ENCODE results near the gene NELFCD.

Gene NELFCD

DNA sequence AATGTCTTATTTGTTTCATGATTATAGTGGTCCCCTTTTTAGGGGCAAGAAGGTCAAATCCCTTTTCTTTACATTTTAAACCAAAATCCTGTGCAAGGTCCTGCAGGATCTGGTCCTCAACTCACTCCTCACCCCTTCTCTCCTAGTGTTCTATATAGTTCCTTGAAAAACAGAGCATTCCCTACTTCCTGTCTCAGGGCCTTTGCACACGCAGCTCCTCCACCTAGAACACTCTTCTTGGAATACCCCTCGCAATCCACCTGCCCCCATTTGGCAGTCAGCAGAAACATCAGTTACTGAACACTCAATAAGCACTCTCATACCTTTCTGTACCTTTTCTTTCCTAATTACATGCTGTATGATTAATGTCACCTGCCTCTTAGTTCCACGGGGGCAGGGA is 54.3 kb downstream of the NELFCD start:
- no peak for TF ChIP-seq ZBTB7A (IDR thresholded peaks at IDR 0.05; ENCODE audit: low read depth)
- TF ChIP-seq RAD21 (IDR thresholded peaks at IDR 0.05; ENCODE audit: low read depth): no peak
- TF ChIP-seq EP300 (IDR thresholded peaks at IDR 0.05; ENCODE audit: borderline replicate concordance): no peak
- TF ChIP-seq CEBPB (IDR thresholded peaks at IDR 0.05): no peak
- no peak for TF ChIP-seq CREB1 (IDR thresholded peaks at IDR 0.05; ENCODE audit: low read depth)
- TF ChIP-seq TAF1 (IDR thresholded peaks at IDR 0.05; ENCODE audit: low read depth): no peak
- TF ChIP-seq, protein P1, sequence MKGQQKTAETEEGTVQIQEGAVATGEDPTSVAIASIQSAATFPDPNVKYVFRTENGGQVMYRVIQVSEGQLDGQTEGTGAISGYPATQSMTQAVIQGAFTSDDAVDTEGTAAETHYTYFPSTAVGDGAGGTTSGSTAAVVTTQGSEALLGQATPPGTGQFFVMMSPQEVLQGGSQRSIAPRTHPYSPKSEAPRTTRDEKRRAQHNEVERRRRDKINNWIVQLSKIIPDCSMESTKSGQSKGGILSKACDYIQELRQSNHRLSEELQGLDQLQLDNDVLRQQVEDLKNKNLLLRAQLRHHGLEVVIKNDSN (IDR thresholded peaks at IDR 0.05): no peak
- no peak for TF ChIP-seq FOXM1 (IDR thresholded peaks at IDR 0.05; ENCODE audit: borderline replicate concordance, low read depth)

DNA sequence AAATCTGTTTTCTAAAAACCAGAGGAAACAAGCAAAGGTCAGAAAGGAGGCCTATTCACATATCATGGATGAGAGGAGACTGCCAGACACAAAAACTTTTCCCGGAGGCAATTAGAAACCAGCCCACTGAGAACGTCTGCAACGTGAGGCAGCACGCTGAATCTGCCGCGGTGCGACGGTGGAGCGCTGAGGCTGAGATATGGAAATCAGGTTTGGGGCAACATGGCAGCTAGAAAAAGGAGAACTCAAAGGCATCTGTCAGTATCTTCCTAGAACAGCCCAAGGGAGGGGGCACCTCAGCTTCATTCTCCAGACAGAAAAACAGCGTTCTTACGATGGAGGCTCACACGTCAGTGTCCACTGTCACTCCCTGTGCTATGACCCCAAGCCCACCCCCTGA is 56.3 kb downstream of the NELFCD start:
- TF ChIP-seq MAX (IDR thresholded peaks at IDR 0.05): no peak
- no peak for TF ChIP-seq ZBTB7A (IDR thresholded peaks at IDR 0.05; ENCODE audit: low read depth)
- no peak for TF ChIP-seq YY1 (IDR thresholded peaks at IDR 0.05; ENCODE audit: low read depth)
- no peak for TF ChIP-seq EGR1 (IDR thresholded peaks at IDR 0.05)
- no peak for TF ChIP-seq FOXM1 (IDR thresholded peaks at IDR 0.05; ENCODE audit: borderline replicate concordance, low read depth)
- TF ChIP-seq TAF1 (IDR thresholded peaks at IDR 0.05; ENCODE audit: low read depth): no peak
- TF ChIP-seq CREB1 (IDR thresholded peaks at IDR 0.05; ENCODE audit: low read depth): no peak
- no peak for TF ChIP-seq TEAD4 (IDR thresholded peaks at IDR 0.05)
- no peak for TF ChIP-seq REST (IDR thresholded peaks at IDR 0.05; ENCODE audit: low read depth)
- TF ChIP-seq TCF12 (IDR thresholded peaks at IDR 0.05; ENCODE audit: low read depth): no peak
- TF ChIP-seq CEBPB (IDR thresholded peaks at IDR 0.05): no peak
- TF ChIP-seq, protein P1 (IDR thresholded peaks at IDR 0.05): no peak

- TF ChIP-seq RAD21 (IDR thresholded peaks at IDR 0.05; ENCODE audit: low read depth): no peak
- TF ChIP-seq CEBPB (IDR thresholded peaks at IDR 0.05): no peak
- no peak for TF ChIP-seq YY1 (IDR thresholded peaks at IDR 0.05; ENCODE audit: low read depth)
- TF ChIP-seq FOXM1 (IDR thresholded peaks at IDR 0.05; ENCODE audit: borderline replicate concordance, low read depth): no peak
- no peak for TF ChIP-seq ZBTB7A (IDR thresholded peaks at IDR 0.05; ENCODE audit: low read depth)
- no peak for TF ChIP-seq CREB1 (IDR thresholded peaks at IDR 0.05; ENCODE audit: low read depth)
- TF ChIP-seq TEAD4 (IDR thresholded peaks at IDR 0.05): no peak
- no peak for TF ChIP-seq MAX (IDR thresholded peaks at IDR 0.05)
- TF ChIP-seq TAF1 (IDR thresholded peaks at IDR 0.05; ENCODE audit: low read depth): no peak
- TF ChIP-seq EP300 (IDR thresholded peaks at IDR 0.05; ENCODE audit: borderline replicate concordance): no peak
- TF ChIP-seq EGR1 (IDR thresholded peaks at IDR 0.05): no peak
- no peak for TF ChIP-seq NFIC (IDR thresholded peaks at IDR 0.05)
- TF ChIP-seq REST (IDR thresholded peaks at IDR 0.05; ENCODE audit: low read depth): no peak
Observed at GRCh38 chr20:59039233-59039632, 58.2 kb downstream of the NELFCD start.

GRCh38 chr20:59040667-59041066 is 59.6 kb downstream of the NELFCD start:
- TF ChIP-seq CEBPB (IDR thresholded peaks at IDR 0.05) (no peak), TEAD4 (IDR thresholded peaks at IDR 0.05) (no peak), TCF12 (IDR thresholded peaks at IDR 0.05; ENCODE audit: low read depth) (no peak), CREB1 (IDR thresholded peaks at IDR 0.05; ENCODE audit: low read depth) (no peak)

DNA sequence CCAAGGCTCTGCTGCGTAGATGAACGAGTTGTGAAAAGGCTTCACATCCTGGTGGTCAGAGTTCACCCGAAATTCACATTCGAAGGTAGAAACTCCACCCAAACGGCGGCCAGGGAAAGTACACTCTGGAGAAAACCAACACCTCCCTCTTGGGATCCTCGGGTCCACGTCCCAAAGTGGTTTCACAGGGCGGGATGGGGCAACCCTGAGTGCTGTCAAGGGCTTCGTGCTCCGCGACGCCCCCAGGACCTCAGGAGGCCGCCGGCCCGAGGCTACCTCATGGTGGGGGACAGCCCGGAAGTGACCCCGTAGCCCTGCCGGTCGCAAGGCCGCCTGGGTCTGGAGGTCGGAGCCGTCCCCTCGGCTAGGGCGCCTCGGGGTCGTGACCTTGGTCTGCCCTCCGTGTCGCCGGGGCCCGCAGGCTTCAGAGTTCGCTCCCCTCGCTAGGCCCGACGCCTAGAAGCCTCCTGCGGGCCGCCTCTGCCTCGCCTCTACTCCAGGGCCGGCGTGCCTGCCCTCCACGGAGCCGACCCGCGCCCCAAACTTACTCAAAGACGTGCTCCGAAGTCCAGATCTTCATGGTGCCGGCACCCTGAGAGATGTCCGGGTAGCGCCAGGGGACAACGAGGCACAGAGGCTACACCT is 61.2 kb downstream of the NELFCD start, which contains the start of gene PRELID3B:
Gene PRELID3B (minus strand): TSS at position 636 of the 645 bp plus-strand sequence. CDS start 56 bp downstream, at position 580.
- no peak for TF ChIP-seq EGR1 (IDR thresholded peaks at IDR 0.05)
- peak; percentile 36; the same call in 1 of the 2 replicates for TF ChIP-seq TAF1 (IDR thresholded peaks at IDR 0.05; ENCODE audit: low read depth)
- no peak for TF ChIP-seq RAD21 (IDR thresholded peaks at IDR 0.05; ENCODE audit: low read depth)
- TF ChIP-seq MAX (IDR thresholded peaks at IDR 0.05): peak; percentile 48; the same call in 1 of the 2 replicates
- no peak for TF ChIP-seq EP300 (IDR thresholded peaks at IDR 0.05; ENCODE audit: borderline replicate concordance)
